Measurements from ENCODE around the gene CHCHD3. TPM values are rescaled to one million over a fixed set of nuclear protein-coding genes. Genes with fewer than 3 reads are reported as not detected.

CHCHD3 gene
- polyA plus RNA-seq, 2 of the 4 experiments (the other 2 are of a cell fraction), result 96.7 to 139 TPM

DNA sequence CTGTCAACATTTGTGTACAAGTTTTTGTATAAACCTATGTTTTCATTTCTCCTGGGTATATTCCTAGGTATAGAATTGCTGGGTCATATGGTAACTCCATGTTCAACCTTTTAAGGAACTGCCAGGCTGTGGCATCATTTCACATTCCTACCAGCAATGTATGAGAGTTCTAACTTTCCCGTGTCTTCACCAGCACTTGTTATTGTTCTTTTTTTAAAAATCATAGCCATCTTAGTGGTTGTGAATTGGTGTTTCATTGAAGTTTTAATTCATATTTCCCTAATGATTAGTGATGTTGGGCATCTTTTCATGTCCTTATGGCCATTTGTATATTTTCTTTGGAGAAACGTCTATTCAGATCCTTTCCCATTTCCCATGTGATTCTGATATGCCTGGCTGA, 312.6 kb downstream of the CHCHD3 start:
- DNase-seq (ENCODE audit: low read depth in 1 of 2, low spot score in 1 of 2) (no peak), ATAC-seq (no peak), FAIRE-seq (no peak)
- ChIA-PET CTCF (interaction anchor here (0.7 to 1.0 kb wide), 2 partner anchors 12 to 27 kb away, joined by 3 read pairs; no protein-coding TSS in a partner anchor), POLR2A (no interaction called here)
- H3K4me3 ChIP-seq, result no peak overlapping the region
- H3K4me1 ChIP-seq, result peaks cover 9% of the 10 kb centered on the region; the same call in 2 of the 3 replicates
- WGBS (ENCODE audit: missing lambda C conversion rate), result 25% methylated on average over 2 of the region's 2 CpGs
- peaks cover 9% of the 10 kb centered on the region; the same call in 1 of the 3 replicates for H3K9me3 ChIP-seq
- TF ChIP-seq TFCP2L1 (CRISPR knock-in tag; IDR thresholded peaks at IDR 0.05), result no peak
- TF ChIP-seq, protein P1, sequence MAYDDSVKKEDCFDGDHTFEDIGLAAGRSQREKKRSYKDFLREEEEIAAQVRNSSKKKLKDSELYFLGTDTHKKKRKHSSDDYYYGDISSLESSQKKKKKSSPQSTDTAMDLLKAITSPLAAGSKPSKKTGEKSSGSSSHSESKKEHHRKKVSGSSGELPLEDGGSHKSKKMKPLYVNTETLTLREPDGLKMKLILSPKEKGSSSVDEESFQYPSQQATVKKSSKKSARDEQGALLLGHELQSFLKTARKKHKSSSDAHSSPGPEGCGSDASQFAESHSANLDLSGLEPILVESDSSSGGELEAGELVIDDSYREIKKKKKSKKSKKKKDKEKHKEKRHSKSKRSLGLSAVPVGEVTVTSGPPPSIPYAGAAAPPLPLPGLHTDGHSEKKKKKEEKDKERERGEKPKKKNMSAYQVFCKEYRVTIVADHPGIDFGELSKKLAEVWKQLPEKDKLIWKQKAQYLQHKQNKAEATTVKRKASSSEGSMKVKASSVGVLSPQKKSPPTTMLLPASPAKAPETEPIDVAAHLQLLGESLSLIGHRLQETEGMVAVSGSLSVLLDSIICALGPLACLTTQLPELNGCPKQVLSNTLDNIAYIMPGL (CRISPR knock-in tag; IDR thresholded peaks at IDR 0.05; ENCODE audit: borderline replicate concordance), result no peak
- TF ChIP-seq NR3C1 (IDR thresholded peaks at IDR 0.05), result no peak
- TF ChIP-seq ESRRA (IDR thresholded peaks at IDR 0.05; ENCODE audit: borderline replicate concordance, low read length), result no peak
- H3K27ac ChIP-seq, result no peak overlapping the region
- no peak overlapping the region for H3K4me2 ChIP-seq

DNA sequence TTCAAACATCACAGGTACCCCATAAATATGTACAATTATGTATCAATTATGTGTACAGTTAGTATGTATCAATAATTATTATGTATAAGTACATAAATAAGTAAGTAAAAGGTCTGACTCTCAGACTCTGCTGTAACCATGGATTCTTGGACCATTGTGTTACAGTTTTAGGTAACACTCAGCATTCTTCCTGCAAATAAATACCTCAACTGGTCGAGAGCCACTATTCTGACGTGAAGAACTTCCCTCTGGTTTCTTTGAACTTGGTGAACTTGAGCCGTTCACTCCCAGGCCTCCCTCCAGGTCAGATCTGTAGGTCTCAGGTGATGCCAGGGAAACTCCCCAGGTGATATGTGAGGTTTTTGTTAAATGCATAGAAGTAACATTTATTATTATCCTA, 313.8 kb downstream of the CHCHD3 start:
- WGBS (ENCODE audit: missing lambda C conversion rate), result 35% methylated on average over 3 of the region's 3 CpGs
- peaks cover 9% of the 10 kb centered on the region; the same call in 1 of the 3 replicates for H3K9me3 ChIP-seq
- ChIA-PET CTCF (interaction anchor here (1.5 kb wide), 1 partner anchor 188 kb away, joined by 3 read pairs; no protein-coding TSS in a partner anchor), POLR2A (no interaction called here)
- H3K4me2 ChIP-seq, result no peak overlapping the region
- FAIRE-seq, result no peak
- no peak for DNase-seq (ENCODE audit: low read depth in 1 of 2, low spot score in 1 of 2)
- no peak overlapping the region for H3K4me3 ChIP-seq
- H3K27ac ChIP-seq, result no peak overlapping the region
- H3K4me1 ChIP-seq, result peaks cover 8% of the 10 kb centered on the region
- no peak for TF ChIP-seq CBX2 (IDR thresholded peaks at IDR 0.05; ENCODE audit: borderline replicate concordance, low read depth)
- no peak for TF ChIP-seq JUN (IDR thresholded peaks at IDR 0.05)
- no peak for TF ChIP-seq ZNF302 (CRISPR knock-in tag; IDR thresholded peaks at IDR 0.05)
- TF ChIP-seq, protein P2, sequence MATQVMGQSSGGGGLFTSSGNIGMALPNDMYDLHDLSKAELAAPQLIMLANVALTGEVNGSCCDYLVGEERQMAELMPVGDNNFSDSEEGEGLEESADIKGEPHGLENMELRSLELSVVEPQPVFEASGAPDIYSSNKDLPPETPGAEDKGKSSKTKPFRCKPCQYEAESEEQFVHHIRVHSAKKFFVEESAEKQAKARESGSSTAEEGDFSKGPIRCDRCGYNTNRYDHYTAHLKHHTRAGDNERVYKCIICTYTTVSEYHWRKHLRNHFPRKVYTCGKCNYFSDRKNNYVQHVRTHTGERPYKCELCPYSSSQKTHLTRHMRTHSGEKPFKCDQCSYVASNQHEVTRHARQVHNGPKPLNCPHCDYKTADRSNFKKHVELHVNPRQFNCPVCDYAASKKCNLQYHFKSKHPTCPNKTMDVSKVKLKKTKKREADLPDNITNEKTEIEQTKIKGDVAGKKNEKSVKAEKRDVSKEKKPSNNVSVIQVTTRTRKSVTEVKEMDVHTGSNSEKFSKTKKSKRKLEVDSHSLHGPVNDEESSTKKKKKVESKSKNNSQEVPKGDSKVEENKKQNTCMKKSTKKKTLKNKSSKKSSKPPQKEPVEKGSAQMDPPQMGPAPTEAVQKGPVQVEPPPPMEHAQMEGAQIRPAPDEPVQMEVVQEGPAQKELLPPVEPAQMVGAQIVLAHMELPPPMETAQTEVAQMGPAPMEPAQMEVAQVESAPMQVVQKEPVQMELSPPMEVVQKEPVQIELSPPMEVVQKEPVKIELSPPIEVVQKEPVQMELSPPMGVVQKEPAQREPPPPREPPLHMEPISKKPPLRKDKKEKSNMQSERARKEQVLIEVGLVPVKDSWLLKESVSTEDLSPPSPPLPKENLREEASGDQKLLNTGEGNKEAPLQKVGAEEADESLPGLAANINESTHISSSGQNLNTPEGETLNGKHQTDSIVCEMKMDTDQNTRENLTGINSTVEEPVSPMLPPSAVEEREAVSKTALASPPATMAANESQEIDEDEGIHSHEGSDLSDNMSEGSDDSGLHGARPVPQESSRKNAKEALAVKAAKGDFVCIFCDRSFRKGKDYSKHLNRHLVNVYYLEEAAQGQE (IDR thresholded peaks at IDR 0.05), result no peak
- TF ChIP-seq, protein P3, sequence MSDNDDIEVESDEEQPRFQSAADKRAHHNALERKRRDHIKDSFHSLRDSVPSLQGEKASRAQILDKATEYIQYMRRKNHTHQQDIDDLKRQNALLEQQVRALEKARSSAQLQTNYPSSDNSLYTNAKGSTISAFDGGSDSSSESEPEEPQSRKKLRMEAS (IDR thresholded peaks at IDR 0.05), result no peak
- no peak for TF ChIP-seq CHD2 (IDR thresholded peaks at IDR 0.05; ENCODE audit: low read length, partially characterized antibody)
- TF ChIP-seq, protein P4, sequence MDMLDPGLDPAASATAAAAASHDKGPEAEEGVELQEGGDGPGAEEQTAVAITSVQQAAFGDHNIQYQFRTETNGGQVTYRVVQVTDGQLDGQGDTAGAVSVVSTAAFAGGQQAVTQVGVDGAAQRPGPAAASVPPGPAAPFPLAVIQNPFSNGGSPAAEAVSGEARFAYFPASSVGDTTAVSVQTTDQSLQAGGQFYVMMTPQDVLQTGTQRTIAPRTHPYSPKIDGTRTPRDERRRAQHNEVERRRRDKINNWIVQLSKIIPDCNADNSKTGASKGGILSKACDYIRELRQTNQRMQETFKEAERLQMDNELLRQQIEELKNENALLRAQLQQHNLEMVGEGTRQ (IDR thresholded peaks at IDR 0.05), result no peak
- TF ChIP-seq CEBPB (IDR thresholded peaks at IDR 0.05), result no peak
- no peak for TF ChIP-seq TFCP2L1 (CRISPR knock-in tag; IDR thresholded peaks at IDR 0.05)
- no peak for TF ChIP-seq GATA3 (IDR thresholded peaks at IDR 0.05; ENCODE audit: borderline replicate concordance)
- no peak for TF ChIP-seq KDM1A (IDR thresholded peaks at IDR 0.05; ENCODE audit: low read depth)
- TF ChIP-seq POLR2A (IDR thresholded peaks at IDR 0.05; ENCODE audit: low read length), result no peak
- no peak for ATAC-seq

DNA sequence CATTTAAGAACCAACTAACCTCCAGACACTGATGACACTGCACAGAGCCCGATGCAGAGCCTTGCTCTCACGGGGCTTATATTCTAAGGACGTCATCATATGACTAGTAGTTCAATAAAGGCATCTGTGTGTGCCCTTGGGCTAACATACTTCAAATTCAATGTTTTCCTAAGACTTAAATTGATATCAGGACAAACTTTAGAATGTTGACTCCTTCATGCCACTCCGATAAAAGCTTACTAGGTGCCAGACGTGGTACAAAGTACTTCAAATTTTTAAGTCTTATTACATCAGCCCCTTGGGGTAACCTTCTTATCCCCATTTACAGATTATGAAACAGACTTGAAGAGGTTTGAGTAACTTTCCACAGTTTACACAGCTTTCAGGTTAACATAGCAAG, 314.5 kb downstream of the CHCHD3 start:
- WGBS (ENCODE audit: missing lambda C conversion rate), result 6% methylated on average over 5 of the region's 5 CpGs
- no peak overlapping the region for H3K4me3 ChIP-seq
- peaks cover 6% of the 10 kb centered on the region; the same call in 2 of the 3 replicates for H3K4me1 ChIP-seq
- ATAC-seq (peak; percentile 41 to 47; a peak in 4 of 6 replicates), DNase-seq (ENCODE audit: low read depth in 1 of 2, low spot score in 1 of 2) (peak in 1 of 2 experiments; percentile 62), FAIRE-seq (no peak)
- H3K27ac ChIP-seq, result no peak overlapping the region; a peak in 1 of 6 replicates
- CTCF ChIA-PET, result interaction anchor here (0.6 to 1.5 kb wide), 2 partner anchors 12 to 187 kb away, joined by 3 read pairs; no protein-coding TSS in a partner anchor
- POLR2A ChIA-PET, result no interaction called here
- no peak overlapping the region for H3K4me2 ChIP-seq
- TF ChIP-seq, protein P5, sequence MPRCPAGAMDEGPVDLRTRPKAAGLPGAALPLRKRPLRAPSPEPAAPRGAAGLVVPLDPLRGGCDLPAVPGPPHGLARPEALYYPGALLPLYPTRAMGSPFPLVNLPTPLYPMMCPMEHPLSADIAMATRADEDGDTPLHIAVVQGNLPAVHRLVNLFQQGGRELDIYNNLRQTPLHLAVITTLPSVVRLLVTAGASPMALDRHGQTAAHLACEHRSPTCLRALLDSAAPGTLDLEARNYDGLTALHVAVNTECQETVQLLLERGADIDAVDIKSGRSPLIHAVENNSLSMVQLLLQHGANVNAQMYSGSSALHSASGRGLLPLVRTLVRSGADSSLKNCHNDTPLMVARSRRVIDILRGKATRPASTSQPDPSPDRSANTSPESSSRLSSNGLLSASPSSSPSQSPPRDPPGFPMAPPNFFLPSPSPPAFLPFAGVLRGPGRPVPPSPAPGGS (IDR thresholded peaks at IDR 0.05), result no peak
- TF ChIP-seq HEYL (CRISPR knock-in tag; IDR thresholded peaks at IDR 0.05) (no peak), RFX5 (IDR thresholded peaks at IDR 0.05) (no peak), KDM5A (IDR thresholded peaks at IDR 0.05) (no peak), EHMT2 (IDR thresholded peaks at IDR 0.05; ENCODE audit: low read depth) (no peak), MAFK (IDR thresholded peaks at IDR 0.05; ENCODE audit: partially characterized antibody) (no peak), ZSCAN20 (CRISPR knock-in tag; IDR thresholded peaks at IDR 0.05) (no peak), HOXA7 (CRISPR knock-in tag; IDR thresholded peaks at IDR 0.05) (no peak), SREBF2 (IDR thresholded peaks at IDR 0.05) (no peak), KDM1A (IDR thresholded peaks at IDR 0.05; ENCODE audit: low read depth) (no peak), ZFP36 (IDR thresholded peaks at IDR 0.05; ENCODE audit: borderline replicate concordance, partially characterized antibody) (no peak), EHF (CRISPR knock-in tag; IDR thresholded peaks at IDR 0.05) (no peak), GATA3 (IDR thresholded peaks at IDR 0.05; ENCODE audit: borderline replicate concordance) (no peak; the same call in 1 of the 2 replicates), ESRRA (IDR thresholded peaks at IDR 0.05; ENCODE audit: borderline replicate concordance, low read length) (no peak), SMC3 (IDR thresholded peaks at IDR 0.05) (no peak)
- TF ChIP-seq, protein P4 (IDR thresholded peaks at IDR 0.05), result no peak
- peaks cover 9% of the 10 kb centered on the region; the same call in 1 of the 3 replicates for H3K9me3 ChIP-seq
